B cell (primary cell): Measurements from ENCODE around the gene CLVS2.

Experiments
- CTCF ChIP-seq: fragments of 200-600 bp; IDR thresholded peaks from one replicate; pipeline ENCODE4 v1.8.0; 2022; ENCODE audit warnings: antibody characterized with exemption, mild to moderate bottlenecking
- EZH2 ChIP-seq: IDR thresholded peaks from 2 replicates; pipeline ENCODE4 v1.6.1; 2012; ENCODE audit warnings: borderline replicate concordance, low read depth, mild to moderate bottlenecking, moderate library complexity, low read length; ENCODE audit not compliant: insufficient read depth, poor library complexity, severe bottlenecking

GRCh38 chr6:122997541-122998150, 1.6 kb downstream of the CLVS2 start:
- no peak for TF ChIP-seq EZH2
- no peak for TF ChIP-seq CTCF
